Central memory CD8-positive, alpha-beta T cell (primary cell): ENCODE results near the gene TRIM56.
"Not testable (repeated sequence)": the region's sequence is repeated elsewhere in the genome, so short reads cannot be mapped to it uniquely, and the experiment has no call there.

Source experiments
- ATAC-seq: fragments of 150-1000 bp; cut with Tn5 transposase; replicated peaks from 2 replicates; pipeline ENCODE4 v1.10.0; 2022; ENCODE audit warnings: mild to moderate bottlenecking, moderate FRiP score, moderate number of reproducible peaks; ENCODE audit not compliant: poor library complexity, severe bottlenecking; ENCODE audit errors: extremely low read depth
- DNase-seq, 2 donors: peaks; one replicate each; pipeline ENCODE4 v3.0.0; 2021; ENCODE audit warnings: low spot score in 2 of 2
- H3K27ac Mint-ChIP-seq: one replicate; pipeline ENCODE4 v1.8.0; 2022; ENCODE audit warnings: low read depth, mild to moderate bottlenecking, moderate library complexity, mixed read lengths
- H3K27me3 Mint-ChIP-seq: one replicate; pipeline ENCODE4 v1.8.0; 2022; ENCODE audit warnings: mixed read lengths
- H3K36me3 Mint-ChIP-seq: one replicate; pipeline ENCODE4 v1.8.0; 2022; ENCODE audit warnings: mild to moderate bottlenecking, moderate library complexity, mixed read lengths; ENCODE audit not compliant: insufficient read depth
- H3K4me1 Mint-ChIP-seq: one replicate; pipeline ENCODE4 v1.8.0; 2022; ENCODE audit warnings: mixed read lengths
- H3K4me3 Mint-ChIP-seq: one replicate; pipeline ENCODE4 v1.8.0; 2022; ENCODE audit warnings: mild to moderate bottlenecking, moderate library complexity, mixed read lengths
- H3K9me3 Mint-ChIP-seq: one replicate; pipeline ENCODE4 v1.8.0; 2022; ENCODE audit warnings: mixed read lengths

Gene TRIM56

DNA sequence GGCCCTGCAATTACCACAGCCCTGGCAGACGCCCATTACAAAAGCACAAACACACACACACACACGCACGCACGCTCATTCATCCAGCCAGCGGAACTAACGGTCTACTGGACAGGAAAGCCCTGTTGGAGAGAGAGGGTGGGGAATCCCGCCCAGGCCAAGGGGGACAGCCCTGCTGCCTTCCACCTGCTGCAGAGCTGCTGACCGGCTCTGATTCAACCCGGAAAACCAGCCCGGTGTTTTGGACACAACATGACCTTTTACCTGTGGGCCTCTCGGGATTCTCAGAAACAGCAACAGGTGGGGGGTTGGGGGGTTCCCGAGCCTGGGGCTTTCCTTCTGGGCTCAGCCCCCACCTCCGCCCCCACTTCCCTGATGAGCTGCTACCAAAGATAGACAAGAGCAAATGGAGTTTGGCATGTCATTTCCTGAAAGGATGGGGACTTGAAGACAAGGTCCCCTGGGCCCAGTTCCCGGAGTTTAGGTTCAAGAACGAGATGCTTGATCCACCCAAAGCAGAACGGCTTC is 23.1 kb downstream of the TRIM56 start:
- DNase-seq, result no peak
- Mint-ChIP-seq H3K4me3 (no peak overlapping the region), H3K4me1 (no peaks in the 10 kb centered on the region), H3K9me3 (no peaks in the 10 kb centered on the region), H3K27ac (no peak overlapping the region), H3K36me3 (no peaks in the 10 kb centered on the region), H3K27me3 (peaks cover 39% of the 10 kb centered on the region)
- ATAC-seq, result no peak

DNA sequence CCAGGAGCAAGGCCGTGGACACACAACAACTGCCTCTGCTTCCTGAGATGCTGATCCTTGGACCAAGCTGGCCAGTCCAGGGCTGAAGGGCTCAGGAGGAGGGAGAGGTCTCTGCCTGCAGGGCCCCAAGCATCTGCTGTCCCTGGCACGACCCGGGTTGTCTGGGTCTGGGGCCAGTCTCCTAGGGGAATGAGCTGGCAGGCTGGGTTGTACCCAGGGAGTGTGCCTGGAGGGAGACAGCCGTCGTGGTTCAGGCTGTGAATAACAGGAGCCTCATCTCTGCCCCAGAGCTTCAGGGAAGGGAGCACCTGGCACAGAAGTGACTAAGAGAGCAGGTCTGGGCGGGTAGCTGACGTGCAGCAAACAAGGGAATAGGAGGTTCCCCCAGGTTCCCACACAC is 23.7 kb downstream of the TRIM56 start:
- Mint-ChIP-seq H3K27ac (no peak overlapping the region), H3K9me3 (no peaks in the 10 kb centered on the region), H3K4me1 (no peaks in the 10 kb centered on the region), H3K4me3 (no peak overlapping the region), H3K36me3 (no peaks in the 10 kb centered on the region), H3K27me3 (peaks cover 33% of the 10 kb centered on the region)
- ATAC-seq, result no peak
- no peak for DNase-seq

DNA sequence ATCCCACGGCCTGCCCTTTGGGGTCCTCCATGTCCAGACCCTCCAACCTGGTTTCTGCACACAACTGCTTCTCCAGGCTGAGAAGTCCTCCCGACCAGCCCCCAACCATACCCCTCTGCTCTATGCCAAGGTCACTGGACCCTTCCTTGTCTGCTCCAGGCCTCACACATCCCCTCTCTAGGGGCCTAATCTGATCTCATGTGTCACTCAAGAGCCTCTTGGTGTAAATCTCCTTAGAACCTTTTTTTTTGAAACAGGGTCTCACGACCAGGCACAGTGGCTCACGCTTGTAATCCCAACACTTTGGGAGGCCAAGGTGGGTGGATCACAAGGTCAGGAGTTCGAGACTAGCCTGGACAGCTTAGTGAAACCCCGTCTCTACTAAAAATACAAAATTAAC is 24.1 kb downstream of the TRIM56 start:
- H3K4me3 Mint-ChIP-seq, result no peak overlapping the region
- H3K27ac Mint-ChIP-seq, result no peak overlapping the region
- DNase-seq, result no peak
- peaks cover 33% of the 10 kb centered on the region for H3K27me3 Mint-ChIP-seq
- no peaks in the 10 kb centered on the region for H3K36me3 Mint-ChIP-seq
- no peaks in the 10 kb centered on the region for H3K4me1 Mint-ChIP-seq
- ATAC-seq, result no peak
- H3K9me3 Mint-ChIP-seq, result no peaks in the 10 kb centered on the region

DNA sequence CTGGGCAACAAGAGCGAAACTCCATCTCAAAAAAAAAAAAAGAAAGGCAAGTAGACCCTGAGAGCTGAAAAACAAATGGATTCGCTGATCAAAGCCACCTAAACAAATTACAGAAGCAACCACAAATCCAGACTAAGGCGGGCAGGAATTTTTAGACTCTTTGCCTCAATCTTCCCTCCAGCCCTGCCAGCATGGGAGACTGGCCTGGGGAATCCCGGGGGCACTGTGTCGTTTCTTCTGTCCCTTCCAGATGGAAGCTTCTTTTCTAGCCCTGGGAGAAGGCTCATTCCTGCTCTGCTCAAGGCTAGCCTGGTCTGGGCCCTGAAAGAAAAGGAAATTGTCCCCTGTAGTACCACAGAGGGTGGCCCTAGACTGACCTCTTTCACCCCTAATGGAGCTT is 26.0 kb downstream of the TRIM56 start:
- no peaks in the 10 kb centered on the region for H3K36me3 Mint-ChIP-seq
- H3K27me3 Mint-ChIP-seq, result peaks cover 25% of the 10 kb centered on the region
- H3K4me3 Mint-ChIP-seq, result no peak overlapping the region
- no peak overlapping the region for H3K27ac Mint-ChIP-seq
- ATAC-seq (no peak), DNase-seq (no peak)
- H3K9me3 Mint-ChIP-seq, result no peaks in the 10 kb centered on the region
- H3K4me1 Mint-ChIP-seq, result no peaks in the 10 kb centered on the region

DNA sequence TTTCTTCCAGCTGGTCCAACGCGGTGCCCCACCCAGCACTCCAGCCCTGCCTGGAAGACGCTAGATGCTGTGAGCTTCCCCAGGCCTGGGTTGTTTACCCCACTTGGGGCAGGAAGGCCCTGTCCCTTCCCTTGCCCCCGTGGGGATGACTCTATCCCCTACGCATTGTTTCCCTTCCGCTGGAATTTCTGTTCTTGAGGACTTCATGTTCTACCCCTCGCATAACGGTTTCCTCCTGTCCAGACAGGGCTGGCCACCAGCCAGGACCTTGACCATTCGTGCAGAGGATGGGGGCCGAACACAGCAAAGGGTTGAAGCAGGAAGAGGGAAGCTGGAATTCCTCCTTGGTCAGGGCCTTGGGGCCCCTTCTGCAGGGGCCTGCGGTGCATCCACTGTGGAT is 27.0 kb downstream of the TRIM56 start:
- no peaks in the 10 kb centered on the region for H3K36me3 Mint-ChIP-seq
- ATAC-seq (no peak), DNase-seq (no peak)
- H3K9me3 Mint-ChIP-seq, result no peaks in the 10 kb centered on the region
- no peaks in the 10 kb centered on the region for H3K4me1 Mint-ChIP-seq
- no peak overlapping the region for H3K4me3 Mint-ChIP-seq
- H3K27me3 Mint-ChIP-seq, result peaks cover 22% of the 10 kb centered on the region
- no peak overlapping the region for H3K27ac Mint-ChIP-seq

DNA sequence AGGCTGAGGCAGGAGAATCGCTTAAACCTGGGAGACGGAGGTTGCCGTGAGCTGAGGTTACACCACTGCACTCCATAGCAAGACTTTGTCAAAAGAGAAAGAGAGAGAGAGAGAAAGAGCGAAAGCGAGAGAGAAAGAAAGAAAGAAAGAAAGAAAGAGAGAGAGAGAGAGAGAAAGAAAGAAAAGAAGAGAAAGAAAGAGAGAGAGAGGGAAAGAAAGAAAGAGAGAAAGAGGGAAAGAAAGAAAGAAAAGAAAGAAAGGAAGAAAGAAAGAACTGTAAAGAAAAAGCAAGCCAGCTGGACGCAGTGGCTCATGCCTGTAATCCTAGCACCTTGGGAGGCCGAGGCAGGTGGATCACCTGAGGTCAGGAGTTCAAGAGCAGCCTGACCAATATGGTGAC is 27.9 kb downstream of the TRIM56 start:
- not testable (repeated sequence) for H3K4me3 Mint-ChIP-seq, DNase-seq, ATAC-seq, H3K9me3 Mint-ChIP-seq, H3K36me3 Mint-ChIP-seq, H3K4me1 Mint-ChIP-seq
- peak overlapping the region; percentile 17 for H3K27ac Mint-ChIP-seq
- peaks cover 17% of the 10 kb centered on the region for H3K27me3 Mint-ChIP-seq

DNA sequence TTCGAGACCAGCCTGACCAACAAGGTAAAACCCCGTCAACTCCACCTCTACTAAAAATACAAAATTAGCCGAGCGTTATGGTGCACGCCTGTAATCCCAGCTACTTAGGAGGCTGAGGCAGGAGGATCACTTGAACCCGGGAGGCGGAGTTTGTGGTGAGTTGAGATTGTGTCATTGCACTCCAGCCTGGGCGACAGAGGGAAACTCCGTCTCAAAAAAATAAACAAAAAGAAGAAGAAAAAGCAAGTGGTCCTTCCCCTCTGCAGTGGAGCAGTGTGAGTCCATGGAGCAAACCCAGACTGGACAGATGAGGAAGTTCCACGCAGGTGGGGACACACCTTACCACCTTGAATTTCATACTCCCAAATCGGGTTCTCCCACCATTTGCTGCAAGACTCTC is 28.6 kb downstream of the TRIM56 start:
- DNase-seq (no peak), ATAC-seq (no peak)
- H3K27ac Mint-ChIP-seq, result no peak overlapping the region
- no peaks in the 10 kb centered on the region for H3K9me3 Mint-ChIP-seq
- no peaks in the 10 kb centered on the region for H3K4me1 Mint-ChIP-seq
- H3K36me3 Mint-ChIP-seq, result no peaks in the 10 kb centered on the region
- H3K4me3 Mint-ChIP-seq, result no peak overlapping the region
- H3K27me3 Mint-ChIP-seq, result peaks cover 18% of the 10 kb centered on the region

DNA sequence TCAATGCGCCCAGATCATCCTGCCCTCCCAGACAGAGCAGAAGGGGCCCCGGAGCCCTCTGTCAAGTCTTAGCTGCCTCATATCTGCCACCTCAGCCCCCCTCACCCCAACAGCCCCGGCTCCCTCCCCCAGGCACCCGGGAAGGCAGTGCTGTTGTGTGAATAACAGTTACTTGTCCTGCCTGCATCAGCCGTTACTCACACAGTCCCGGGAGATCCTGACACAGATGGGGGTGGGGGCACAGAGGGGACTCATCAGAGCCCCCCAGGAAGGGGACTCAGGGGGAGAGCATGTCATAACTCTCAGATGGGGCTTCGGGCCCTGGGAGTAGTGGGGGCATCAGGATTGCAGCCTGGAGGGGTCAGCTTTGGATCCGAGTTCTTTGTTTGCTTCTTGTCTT is 29.2 kb downstream of the TRIM56 start:
- Mint-ChIP-seq H3K36me3 (no peaks in the 10 kb centered on the region), H3K27ac (no peak overlapping the region), H3K27me3 (peaks cover 25% of the 10 kb centered on the region), H3K4me3 (no peak overlapping the region), H3K4me1 (no peaks in the 10 kb centered on the region), H3K9me3 (no peaks in the 10 kb centered on the region)
- ATAC-seq (no peak), DNase-seq (no peak)

DNA sequence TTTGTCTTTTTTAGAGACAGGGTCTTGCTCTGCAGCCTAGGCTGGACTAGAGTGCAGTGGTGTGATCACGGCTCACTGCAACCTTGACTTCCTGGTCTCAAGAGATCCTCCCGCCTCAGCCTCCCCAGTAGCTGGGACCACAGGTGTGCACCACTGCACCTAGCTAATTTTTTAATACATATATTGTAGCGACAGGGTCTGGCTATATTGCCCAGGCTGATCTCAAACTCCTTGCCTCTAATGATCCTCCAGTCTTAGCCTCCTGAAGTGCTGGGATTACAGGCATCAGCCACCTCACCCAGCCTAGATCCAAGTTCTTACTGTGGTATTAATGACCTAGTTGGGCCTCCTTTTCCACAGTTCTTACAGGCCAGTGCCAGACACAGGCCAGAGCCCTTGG is 29.9 kb downstream of the TRIM56 start:
- Mint-ChIP-seq H3K27ac (no peak overlapping the region), H3K4me3 (no peak overlapping the region), H3K9me3 (no peaks in the 10 kb centered on the region), H3K4me1 (no peaks in the 10 kb centered on the region), H3K36me3 (no peaks in the 10 kb centered on the region), H3K27me3 (peaks cover 32% of the 10 kb centered on the region)
- DNase-seq (no peak), ATAC-seq (no peak)

DNA sequence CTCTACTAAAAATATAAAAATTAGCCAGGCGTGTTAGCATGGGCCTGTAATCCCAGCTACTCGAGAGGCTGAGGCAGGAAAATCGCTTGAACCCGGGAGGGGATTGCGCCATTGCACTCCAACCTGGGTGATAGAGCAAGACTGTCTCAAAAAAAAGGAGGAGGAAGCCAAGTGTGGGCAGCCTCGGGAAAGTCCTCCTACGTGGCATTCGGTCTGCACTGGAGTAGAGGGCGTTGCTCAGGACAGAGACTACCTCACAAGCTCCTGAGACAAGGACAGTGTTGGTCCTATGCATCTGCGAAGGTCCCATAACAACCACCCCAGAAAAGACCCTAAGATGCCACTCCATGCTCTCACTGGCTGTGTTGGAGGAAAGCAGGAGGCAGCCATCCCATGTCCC is 31.6 kb downstream of the TRIM56 start:
- H3K27me3 Mint-ChIP-seq, result peaks cover 46% of the 10 kb centered on the region
- no peaks in the 10 kb centered on the region for H3K9me3 Mint-ChIP-seq
- DNase-seq (no peak), ATAC-seq (no peak)
- peaks cover 2% of the 10 kb centered on the region for H3K4me1 Mint-ChIP-seq
- H3K4me3 Mint-ChIP-seq, result no peak overlapping the region
- H3K27ac Mint-ChIP-seq, result no peak overlapping the region
- H3K36me3 Mint-ChIP-seq, result no peaks in the 10 kb centered on the region

DNA sequence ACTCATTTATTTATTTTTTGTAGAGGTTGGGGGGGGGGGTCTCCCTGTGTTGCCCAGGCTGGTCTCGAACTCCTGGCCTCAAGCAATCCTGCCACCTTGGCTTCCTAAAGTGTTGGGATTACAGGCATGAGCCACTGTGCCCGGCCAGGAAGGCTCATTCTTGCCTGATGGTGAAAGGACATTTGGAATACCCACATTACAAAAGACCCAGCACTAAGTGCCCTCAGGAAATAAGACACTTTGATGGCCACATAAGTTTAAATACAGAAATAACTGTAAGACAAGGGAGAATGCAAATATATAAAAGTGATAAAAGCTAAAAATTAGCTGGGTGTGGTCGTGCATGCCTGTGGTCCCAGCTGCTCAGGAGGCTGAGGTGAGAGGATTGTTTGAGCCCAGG is 33.6 kb downstream of the TRIM56 start:
- Mint-ChIP-seq H3K9me3 (no peaks in the 10 kb centered on the region), H3K4me1 (peaks cover 7% of the 10 kb centered on the region), H3K4me3 (no peak overlapping the region), H3K27me3 (peaks cover 66% of the 10 kb centered on the region), H3K36me3 (no peaks in the 10 kb centered on the region), H3K27ac (no peak overlapping the region)
- no peak for ATAC-seq
- DNase-seq, result no peak

DNA sequence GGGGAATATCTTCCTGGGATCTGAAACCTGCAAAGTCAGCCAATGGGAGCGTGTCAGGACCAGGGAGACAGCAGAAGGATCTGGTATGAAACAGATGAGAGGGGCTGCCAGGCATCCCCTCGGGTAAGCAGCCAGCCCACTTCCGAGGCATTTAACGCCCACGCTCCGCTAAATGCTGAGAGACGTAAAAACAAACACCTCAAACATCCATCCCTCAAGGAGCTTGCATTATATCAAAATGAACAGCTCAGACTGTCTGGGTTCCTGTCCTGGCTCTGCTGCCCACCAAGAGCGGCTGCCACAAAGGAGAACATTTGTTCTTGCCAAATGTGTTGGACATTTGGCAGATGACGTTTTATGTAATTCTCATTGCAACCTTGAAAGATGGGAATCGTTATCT is 34.6 kb downstream of the TRIM56 start:
- no peak for DNase-seq
- Mint-ChIP-seq H3K4me3 (no peak overlapping the region), H3K27me3 (peaks cover 67% of the 10 kb centered on the region), H3K27ac (no peak overlapping the region), H3K36me3 (no peaks in the 10 kb centered on the region), H3K4me1 (peaks cover 14% of the 10 kb centered on the region), H3K9me3 (no peaks in the 10 kb centered on the region)
- no peak for ATAC-seq

DNA sequence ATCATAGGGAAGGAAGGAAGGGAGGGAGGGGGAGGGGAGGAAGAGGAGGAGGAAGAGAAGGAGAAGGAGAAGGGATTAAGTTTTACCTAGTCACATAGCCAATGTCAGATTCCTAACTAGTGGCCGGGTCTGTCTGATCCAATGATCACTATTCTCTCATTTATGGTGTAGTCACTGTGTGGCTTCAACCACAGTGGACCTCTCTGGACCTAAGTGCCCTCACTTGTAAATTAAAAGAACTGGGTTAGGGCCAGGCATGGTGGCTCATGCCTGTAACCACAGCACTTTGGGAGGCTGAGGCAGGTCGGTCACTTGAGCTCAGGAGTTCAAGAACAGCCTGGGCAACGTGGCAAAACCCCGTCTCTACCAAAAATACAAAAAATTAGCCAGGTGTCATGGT is 35.0 kb downstream of the TRIM56 start:
- H3K27me3 Mint-ChIP-seq, result peaks cover 72% of the 10 kb centered on the region
- no peak for ATAC-seq

DNA sequence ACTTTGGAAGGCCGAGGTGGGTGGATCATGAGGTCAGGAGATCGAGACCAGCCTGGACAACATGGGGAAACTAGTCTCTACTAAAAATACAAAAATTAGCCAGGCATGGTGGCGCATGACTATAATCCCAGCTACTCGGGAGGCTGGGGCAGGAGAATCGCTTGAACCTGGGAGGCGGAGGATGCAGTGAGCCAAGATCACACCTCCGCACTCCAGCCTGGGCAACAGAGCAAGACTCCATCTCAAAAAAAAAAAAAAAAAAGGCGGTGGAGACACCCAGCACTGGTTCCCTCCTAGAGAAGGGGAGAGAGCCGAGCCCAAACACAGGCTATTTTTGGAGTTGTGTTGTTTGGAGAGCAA is 36.3 kb downstream of the TRIM56 start:
- Mint-ChIP-seq H3K4me1 (peaks cover 31% of the 10 kb centered on the region), H3K27ac (peak overlapping the region; percentile 23), H3K4me3 (peak overlapping the region; percentile 10), H3K27me3 (peaks cover 85% of the 10 kb centered on the region)
- not testable (repeated sequence) for DNase-seq, ATAC-seq, H3K9me3 Mint-ChIP-seq, H3K36me3 Mint-ChIP-seq

More for the DNA sequence above, 35.0 kb downstream of the TRIM56 start:
- Mint-ChIP-seq H3K9me3 (no peaks in the 10 kb centered on the region), H3K36me3 (no peaks in the 10 kb centered on the region), H3K4me3 (no peak overlapping the region), H3K4me1 (peaks cover 18% of the 10 kb centered on the region), H3K27ac (no peak overlapping the region)
- no peak for DNase-seq
